H1 (cell line): ENCODE data around the gene UPP1. TPM values are rescaled to one million over a fixed set of nuclear protein-coding genes. Genes with fewer than 3 reads are reported as not detected.

ENCODE experiments used
- polyA plus RNA-seq, 7 experiments: library from polyadenylated mRNA; depleted of rRNA in 3 of 7; stranded (reverse) in 5 of 7; unstranded in 2 of 7; fragments of >200 nt in 5 of 7; fragments of 200-250 nt in 2 of 7; gene quantifications; 1 replicate in 5 of 7; 2 replicates in 1 of 7; 4 replicates in 1 of 7; pipeline versions ENCODE4 v1.2.1 to v1.2.3, GENCODE V29; 2011 to 2013; ENCODE audit warnings: missing spikeins in 2 of 7, mixed read lengths in 2 of 7
- total RNA-seq: library from RNA; stranded (reverse); fragmentation: NEBNext Ultra II Directional; extraction: Animal tissue kit (Norgen Biotek cat#: 25700); gene quantifications from 2 replicates; pipeline ENCODE4 v1.2.1, GENCODE V29; 2021

Gene UPP1
- total and polyA plus RNA-seq, 2 of the 8 experiments (the other 6 are each of a cell fraction or from before 2014, with no cell fraction given): 40.7 to 46.2 TPM

Other genes with a start within 250 kb of the UPP1 start
- gene PKD1L1, start 140.8 kb upstream of the UPP1 start, total RNA-seq: 0.22 and 0.25 TPM in 2 replicates
- gene PKD1L1, start 140.8 kb upstream of the UPP1 start, polyA plus RNA-seq (2011; rRNA removed): 0.35 and 0.46 TPM in 2 replicates
- gene HUS1, start 109.7 kb upstream of the UPP1 start, total RNA-seq: 32.0 and 33.0 TPM in 2 replicates
- 11.4 and 15.0 TPM in 2 replicates for gene HUS1, start 109.7 kb upstream of the UPP1 start, polyA plus RNA-seq (2011; rRNA removed)
- gene SUN3, start 60.2 kb upstream of the UPP1 start, total RNA-seq: not detected in 2 replicates
- not detected in 2 replicates for gene SUN3, start 60.2 kb upstream of the UPP1 start, polyA plus RNA-seq (2011; rRNA removed)
- 0.27 and 0.56 TPM in 2 replicates for gene C7orf57, start 53.7 kb upstream of the UPP1 start, total RNA-seq
- 0.08 and 0.25 TPM in 2 replicates for gene C7orf57, start 53.7 kb upstream of the UPP1 start, polyA plus RNA-seq (2011; rRNA removed)
- gene ABCA13, start 82.2 kb downstream of the UPP1 start, total RNA-seq: 0.07 and 0.13 TPM in 2 replicates
- 0.02 and 0.09 TPM in 2 replicates for gene ABCA13, start 82.2 kb downstream of the UPP1 start, polyA plus RNA-seq (2011; rRNA removed)